Stimulated activated CD8-positive, alpha-beta memory T cell treated with anti-CD3 and anti-CD28 coated beads, Interleukin-4, amount 100 ng/mL, for 4 hours (primary cell): ENCODE measurements around the gene ABCB9.

Experiments used
- DNase-seq, 2 donors: peaks; one replicate each; pipeline ENCODE4 v3.0.0-alpha.2; 2020; ENCODE audit warnings: low read depth in 2 of 2, low spot score in 1 of 2

The ABCB9 gene

DNA sequence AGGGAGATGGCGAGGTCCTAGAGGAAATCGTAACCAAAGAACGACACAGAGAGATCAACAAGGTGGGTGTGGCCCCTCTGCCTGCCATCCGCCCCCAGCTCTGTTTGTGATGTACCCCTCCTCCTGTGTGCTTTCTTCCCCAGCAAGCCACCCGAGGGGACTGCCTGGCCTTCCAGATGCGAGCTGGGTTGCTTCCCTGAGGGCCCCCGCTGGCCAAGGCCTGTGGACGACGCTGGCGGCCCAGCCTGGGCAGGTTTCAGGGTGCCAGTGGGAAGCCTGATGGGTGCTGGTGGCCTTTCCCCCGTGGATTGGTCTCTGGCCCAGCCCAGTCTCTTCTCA lies 16.2 kb upstream of the ABCB9 start:
- DNase-seq, result no peak

DNA sequence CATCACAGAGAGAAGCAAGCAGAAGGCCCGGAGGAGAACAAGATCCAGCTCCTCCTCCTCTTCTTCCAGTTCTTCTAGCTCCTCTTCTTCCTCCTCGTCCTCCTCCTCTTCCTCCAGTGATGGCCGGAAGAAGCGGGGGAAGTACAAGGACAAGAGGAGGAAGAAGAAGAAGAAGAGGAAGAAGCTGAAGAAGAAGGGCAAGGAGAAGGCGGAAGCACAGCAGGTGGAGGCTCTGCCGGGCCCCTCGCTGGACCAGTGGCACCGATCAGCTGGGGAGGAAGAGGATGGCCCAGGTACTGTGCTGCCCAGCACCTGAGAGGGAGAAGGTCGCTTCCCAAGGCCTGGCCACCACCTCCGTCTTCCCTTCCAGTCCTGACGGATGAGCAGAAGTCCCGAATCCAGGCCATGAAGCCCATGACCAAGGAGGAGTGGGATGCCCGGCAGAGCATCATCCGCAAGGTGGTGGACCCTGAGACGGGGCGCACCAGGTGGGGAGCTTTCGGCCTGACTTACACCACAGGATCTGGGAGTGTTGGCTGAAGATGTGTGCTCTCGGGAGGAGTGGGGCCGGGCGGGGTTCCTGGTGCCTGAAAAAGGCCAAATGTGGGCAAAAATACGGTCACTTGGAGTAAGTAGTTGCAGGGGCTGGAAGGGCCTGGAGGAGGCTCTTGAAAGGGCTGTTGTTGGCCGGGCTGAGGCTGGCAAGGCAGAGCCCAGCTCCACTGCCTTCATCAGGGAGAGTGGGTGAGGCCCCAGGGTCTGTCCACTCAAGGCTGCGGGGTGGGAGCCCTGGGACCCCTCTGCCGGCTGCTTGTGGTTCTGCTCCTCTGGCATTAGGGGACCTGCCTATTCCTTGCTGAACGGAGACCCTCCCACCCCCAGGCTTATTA lies 15.6 kb upstream of the ABCB9 start:
- no peak for DNase-seq

DNA sequence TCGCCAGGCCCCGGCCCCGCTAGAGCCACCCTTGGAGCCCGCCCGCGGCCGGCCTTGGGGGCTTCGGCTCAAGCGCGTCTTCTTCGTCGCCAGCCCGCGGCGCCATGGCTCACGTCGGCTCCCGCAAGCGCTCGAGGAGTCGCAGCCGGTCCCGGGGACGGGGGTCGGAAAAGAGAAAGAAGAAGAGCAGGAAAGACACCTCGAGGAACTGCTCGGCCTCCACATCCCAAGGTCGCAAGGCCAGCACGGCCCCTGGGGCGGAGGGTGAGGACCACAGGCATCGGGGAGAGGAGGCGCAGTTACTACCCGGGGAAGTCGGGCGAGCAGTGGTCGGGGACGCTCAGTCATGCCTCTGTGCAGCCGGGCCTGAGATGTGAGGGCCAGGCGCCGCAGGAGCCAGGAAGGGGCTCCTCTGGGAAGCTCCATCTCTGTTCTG lies 14.8 kb upstream of the ABCB9 start:
- DNase-seq, result no peak

DNA sequence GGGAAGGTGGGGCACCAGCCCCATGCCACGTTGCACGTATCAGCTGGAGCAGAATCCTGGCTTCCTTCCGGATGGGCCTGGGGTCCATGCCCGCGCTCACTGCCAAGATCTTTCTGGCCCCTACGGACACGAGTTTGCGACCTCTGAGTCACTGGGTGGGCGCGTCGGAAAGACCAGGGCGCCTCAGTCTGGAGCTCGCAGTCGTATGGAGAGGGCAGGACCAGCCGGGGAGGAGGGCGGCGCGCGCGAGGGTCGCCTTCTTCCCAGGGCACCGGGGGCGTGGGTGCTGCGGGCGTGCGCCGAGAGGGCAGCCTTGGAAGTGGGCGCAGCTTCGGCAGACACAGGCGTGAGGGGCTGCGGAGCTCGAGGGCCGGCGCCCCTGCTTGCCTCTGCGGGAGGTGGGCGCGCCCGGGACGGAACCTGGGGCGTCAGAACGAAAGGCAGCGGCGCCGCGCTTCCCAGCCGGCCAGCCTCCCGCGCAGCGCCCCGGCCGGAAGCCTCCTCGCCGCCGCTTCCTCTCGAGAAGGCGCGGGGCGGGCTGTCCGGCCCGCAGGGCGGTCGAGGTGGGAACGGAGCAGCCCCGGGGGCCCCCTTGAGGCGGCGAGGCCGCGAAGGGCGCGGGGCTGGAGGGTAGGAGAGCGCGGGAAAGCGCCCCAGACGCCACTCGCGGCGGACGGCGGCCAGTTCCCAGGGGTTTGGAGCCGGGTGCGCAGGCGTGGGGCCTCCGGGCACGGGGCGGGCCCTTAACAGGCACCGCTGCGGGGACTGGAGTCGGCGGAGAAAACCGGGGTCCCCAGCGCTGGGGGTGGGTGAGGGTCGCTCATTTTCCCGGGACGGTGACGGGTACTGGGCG lies 14.1 kb upstream of the ABCB9 start, which contains the start of gene ARL6IP4:
Gene ARL6IP4, plus strand, starts transcription at position 499 of the 853 bp plus-strand sequence. CDS start 459 bp downstream, outside the sequence.
- peak; percentile 8 to 30 for DNase-seq

DNA sequence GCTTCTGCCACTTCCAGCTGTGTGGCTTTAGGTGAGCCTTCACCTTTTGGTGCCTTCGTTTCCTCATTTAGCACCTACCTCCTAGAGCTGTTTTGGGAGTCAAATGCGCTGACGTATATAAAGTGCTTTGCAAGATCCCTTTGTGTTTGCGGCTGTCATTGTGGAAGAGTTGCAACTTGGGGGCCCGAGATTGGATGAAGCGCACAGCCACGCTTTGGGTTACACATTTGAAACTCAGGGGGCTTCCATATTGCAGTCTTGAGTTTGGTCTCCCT lies 13.6 kb upstream of the ABCB9 start:
- no peak for DNase-seq

DNA sequence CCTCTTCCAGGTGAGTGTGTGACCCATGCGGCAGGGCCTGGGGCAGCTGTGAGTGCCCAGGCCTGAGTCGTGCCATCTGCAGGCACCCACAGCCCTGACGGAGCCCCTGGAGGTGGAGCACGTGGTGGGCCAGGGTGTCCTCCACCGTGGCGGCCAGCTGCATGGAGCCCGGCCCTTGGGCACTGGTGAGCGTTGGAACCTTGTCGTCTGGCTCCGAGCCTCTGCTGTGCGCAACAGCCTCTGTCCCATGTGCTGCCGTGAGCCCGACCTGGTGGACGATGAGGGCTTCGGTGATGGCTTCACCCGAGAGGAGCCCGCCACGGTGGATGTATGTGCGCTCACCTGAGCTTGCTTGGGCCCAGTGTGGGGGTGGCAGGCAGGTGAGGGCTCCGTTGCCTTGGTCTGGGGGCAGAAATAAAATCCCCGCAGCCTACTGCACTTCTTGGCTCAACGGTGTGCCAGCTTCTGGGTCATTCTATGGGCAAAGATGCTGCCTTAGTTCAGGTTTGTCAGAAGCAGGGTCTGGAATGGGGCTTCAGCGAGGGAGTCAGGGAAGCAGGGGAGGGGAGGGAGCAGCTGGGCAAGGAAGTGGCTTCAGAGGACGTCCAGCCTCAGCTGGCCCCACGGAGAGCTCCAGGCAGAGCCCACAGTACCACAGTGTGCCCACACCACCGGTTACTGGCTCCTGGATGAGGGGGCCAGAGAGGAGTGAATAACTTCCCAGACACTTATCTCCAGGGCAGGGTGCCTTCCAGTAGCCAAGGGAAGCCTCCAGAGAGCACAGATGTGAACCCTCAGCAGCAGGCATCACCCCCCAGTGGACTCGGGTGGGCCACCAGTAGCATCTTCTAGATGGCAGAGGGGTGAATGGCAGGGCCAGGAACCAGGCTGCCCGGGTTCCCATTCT lies 13.0 kb upstream of the ABCB9 start:
- no peak for DNase-seq

DNA sequence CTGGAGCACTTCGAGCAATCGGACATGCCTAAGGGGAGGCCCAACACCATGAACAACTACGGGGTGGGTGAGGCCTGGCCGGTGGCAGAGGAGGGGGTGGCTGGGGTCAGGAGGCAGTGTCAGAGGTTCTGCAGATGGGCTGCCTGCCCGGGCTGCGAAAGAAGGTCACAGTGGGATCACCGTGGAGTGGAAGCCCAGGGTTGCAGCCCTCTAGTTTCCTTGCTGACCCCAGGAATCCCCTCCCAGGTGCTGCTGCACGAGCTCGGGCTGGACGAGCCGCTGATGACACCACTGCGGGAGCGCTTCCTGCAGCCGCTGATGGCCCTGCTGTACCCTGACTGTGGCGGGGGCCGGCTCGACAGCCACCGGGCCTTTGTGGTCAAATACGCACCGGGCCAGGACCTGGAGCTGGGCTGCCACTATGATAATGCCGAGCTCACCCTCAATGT lies 12.3 kb upstream of the ABCB9 start:
- no peak for DNase-seq

DNA sequence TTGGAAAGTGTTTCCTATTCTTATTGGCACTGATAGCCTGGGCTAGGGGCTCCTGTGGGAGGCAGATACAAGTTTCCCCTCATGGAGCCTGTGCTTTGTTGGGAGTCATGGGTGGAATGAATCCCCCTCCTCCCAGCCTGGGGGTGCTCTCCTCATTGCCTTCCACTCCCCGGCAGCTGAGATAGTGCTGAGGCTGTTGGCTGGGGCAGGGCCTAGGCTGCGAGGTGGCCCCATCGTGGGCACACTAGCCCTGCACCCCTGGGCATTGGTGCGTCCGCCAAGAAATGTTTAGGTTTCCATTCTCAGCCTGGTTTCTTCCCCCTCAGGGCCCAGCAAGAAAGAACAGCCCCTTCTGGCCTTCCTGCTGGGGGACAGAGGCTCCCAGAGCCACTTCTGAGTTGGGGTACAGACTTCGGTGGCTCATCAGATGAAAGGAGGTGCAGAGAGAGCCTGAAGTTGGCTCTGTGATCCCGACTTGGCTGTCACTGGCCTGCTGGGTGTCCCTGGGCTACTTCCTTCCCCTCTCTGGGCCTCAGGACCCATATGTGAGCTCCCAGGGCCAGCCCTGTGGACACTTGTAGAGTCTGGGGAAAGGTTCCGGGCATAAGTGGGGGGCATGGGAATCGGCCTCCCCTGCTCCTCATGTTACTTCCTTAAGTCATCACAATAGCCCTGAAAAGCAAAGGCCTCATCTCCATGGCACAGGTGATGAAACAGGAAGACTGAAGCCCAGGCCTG lies 11.6 kb upstream of the ABCB9 start:
- DNase-seq, result no peak

DNA sequence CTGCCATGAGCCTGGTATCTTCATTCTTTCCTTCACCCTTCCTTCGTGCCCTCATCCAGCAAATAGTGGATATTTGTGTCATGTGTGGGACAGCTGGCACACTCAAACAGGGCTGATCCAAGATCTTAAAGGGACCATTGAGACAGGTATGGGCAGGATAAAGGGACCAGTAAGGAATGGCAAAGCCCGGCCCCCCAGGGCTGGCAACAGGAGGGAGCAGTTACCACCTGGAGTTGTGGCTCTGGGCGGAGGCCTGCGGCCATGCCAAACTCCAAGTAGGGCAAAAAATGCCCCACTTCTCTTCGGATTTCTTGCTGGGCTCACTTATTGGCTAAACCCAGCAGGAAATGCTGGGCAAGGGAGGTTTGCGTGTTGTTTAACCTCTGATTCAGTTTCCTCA lies 10.9 kb upstream of the ABCB9 start:
- no peak for DNase-seq

DNA sequence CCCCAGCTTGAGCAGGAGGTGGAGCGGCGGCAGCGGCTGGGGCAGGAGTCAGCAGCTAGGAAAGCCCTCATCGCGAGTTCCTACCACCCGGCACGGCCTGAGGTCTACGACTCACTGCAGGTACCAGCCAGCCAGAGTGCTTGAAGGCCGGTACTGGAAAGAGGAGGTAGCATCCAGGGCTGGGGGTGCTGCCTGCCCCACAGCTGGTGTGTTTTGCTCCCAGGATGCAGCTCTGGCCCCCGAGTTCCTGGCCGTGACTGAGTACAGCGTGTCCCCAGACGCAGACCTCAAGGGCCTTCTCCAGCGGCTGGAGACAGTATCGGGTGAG lies 10.3 kb upstream of the ABCB9 start:
- DNase-seq, result no peak

DNA sequence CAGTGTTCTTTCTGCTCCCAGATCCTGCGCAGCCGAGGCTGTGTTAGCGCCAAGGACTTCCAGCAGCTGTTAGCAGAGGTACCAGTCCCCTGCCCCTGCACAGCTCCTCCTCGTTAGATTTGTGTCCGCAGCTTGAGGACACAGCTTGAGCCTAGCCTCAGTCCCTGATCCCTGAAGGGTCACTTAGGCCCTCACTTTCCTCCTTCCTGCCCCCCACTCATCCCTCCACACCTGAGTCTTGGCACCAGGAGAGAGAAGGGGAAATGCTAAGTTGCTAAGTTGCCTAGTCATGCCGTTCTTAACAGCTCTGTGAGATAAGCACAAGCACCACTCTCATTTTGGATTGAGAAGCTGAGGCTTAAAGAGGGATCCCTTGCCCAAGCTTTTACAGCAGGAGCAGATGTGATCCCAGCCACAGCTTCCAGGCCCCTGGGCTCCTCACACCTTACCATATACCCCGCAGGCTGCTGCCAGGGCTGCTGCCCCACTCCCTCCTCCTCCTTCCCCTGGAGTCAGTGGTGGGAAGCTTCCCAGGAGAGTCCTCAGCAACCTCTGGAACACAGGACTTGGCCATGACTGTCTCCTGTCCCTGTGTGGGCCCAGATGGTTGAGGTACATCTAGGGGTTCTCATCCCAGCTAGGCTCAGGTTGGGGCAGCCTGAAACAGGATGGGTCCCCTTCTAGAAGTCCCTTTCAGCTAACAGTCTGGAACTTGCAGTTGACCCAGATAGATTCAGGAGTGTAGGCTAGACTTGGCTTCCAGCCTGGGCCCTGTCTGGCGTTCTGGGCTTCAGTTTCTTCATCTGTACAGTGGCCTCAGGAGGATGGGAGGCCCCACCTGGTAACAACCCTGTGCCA lies 9.8 kb upstream of the ABCB9 start:
- DNase-seq, result no peak

DNA sequence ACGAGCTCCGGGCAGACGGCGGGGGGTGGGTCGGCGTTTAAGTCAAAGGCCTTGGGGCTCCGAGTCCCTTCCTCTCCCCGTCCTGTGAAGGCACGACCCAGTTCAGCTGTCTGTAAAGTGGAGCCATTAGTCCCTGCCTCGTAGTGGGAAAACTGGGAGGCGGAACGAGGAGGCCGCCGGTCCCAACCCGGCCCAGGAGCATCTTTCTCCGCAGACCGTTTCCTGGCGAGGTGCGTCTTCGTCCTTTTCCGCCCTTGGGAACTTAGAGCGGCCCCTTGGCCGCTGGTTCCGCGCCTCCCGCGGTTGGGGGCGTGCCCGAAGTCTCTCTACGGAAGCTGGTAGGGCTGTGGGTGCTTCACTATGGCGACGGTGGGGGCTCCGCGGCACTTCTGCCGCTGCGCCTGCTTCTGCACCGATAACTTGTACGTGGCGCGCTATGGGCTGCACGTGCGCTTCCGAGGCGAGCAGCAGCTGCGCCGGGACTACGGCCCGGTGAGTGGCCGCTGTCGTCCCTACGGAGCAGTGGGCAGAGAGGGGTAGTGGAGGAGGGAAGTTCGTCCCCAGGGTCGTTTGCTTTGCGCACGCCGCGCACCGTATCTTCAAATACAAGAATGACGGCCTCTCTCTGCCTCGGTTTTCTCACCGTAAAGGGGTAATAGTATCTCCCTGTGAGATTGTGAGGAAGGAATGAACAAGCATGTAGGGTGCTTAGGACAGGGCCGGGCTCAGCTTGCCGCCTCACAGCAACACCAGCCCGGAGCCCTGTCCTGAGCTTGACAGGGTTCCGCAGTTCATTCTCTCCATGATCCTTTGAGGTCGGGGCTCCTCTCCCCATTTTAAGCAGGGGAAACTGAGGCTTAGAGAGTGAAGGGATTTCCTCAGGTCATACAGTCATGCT lies 8.9 kb upstream of the ABCB9 start, which contains the start of gene OGFOD2:
Gene OGFOD2, plus strand, starts transcription at position 353 of the 898 bp plus-strand sequence. Its CDS starts 8 bp downstream, at position 361.
- peak; percentile 79 to 88 for DNase-seq

DNA sequence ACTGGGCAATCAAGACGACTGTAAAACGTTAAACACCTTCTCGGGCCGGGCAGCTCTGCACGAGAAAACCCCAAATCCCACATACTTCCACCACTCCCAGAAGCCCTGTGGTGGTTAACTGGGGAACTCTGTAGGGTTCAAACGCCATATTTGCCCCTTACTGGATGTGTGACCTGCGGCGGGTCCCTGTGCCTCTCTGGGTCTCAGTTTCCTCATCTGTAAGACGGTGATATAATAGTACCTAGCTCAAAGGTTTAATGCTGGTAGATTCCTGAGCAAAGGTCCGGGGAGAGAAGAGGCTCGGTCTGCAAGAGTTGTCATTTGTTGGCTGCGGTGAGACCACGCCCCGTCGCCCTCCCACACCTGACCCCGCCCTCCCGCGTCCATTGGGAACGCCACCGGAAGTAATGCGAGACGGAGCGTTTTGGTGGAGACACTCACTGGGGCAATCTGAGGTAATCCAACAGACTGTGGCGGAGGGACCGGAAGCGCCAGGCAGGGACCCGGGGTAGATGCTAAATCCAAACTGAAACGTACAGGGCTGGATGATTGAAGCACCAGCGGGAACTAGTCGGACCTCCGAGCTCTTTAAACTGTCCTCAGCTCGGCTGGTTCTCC lies 8.1 kb upstream of the ABCB9 start:
- DNase-seq, result peak; percentile 96 to 100

DNA sequence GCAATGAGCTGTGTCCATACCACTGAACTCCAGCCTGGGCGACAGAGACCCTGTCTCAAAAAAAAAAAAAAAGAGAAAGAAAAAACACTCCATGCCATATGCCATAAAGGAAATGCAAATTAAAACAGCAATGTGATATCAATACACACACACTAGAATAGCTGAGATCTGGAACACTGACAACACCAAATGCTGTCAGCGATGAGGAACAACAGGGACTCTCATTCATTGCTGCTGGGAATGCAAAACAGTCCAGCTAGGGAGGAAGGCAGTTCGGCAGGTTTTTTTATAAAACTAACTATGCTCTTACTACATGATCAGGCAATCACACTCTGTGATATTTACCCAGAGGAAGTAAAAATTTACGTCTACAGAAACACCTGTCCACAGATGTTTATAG lies 3.4 kb upstream of the ABCB9 start:
- no peak for DNase-seq

DNA sequence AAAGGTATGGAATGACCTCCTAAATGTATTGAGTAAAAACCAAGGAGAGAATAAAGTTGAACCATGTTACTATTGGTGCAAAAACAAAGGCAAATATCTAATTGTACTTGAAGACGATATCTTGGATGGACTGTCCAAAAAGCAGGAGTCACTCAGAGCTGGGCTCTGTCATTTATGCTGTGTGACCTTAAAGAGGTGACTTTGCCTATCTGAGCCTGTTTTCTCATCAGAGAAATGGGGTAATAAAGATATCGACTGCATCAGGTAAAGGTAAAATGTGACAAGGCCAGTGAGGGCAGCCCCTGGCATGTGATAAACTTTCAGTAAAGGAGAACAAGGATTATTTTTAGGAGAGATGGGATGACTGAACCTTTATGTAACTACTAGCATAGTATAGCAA lies 1.8 kb upstream of the ABCB9 start:
- no peak for DNase-seq

DNA sequence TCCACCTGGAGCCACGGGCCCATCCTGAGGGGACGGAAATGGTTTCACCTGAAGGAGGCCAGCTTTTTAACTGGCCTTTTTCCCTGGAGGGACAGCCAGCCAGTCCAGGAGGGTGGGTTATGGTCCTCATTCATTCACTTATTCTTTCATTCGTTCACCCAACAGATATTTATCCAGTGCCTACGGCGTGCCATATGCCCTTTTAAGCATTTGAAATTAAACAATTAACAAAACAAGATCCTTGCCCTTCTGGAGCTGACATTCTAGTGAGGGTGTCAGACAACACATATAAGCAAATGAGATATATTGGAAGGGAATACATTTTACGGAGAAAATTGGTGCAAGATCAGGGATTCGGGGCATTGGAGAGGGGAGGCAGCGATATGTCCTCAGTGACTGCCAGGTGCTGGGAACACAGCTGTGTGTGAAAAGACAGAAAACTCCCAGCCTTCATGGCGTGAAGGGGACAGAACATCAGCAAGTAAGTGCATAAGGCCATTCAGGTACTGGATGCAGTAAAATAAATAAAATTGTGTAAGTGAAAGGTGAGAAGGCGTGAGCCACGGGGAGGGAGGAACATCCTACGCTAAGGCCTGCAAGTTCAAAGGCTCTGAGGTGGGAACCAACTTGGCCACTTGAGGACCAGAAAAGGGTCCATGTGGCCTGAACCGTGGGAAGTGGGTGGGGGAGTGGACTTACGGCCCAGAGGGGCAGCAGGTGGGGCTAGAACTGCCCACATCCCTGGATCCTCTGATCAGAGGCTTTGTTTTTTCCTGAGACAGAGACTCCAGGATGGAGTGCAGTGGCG lies 684 bp upstream of the ABCB9 start:
- DNase-seq, result no peak

DNA sequence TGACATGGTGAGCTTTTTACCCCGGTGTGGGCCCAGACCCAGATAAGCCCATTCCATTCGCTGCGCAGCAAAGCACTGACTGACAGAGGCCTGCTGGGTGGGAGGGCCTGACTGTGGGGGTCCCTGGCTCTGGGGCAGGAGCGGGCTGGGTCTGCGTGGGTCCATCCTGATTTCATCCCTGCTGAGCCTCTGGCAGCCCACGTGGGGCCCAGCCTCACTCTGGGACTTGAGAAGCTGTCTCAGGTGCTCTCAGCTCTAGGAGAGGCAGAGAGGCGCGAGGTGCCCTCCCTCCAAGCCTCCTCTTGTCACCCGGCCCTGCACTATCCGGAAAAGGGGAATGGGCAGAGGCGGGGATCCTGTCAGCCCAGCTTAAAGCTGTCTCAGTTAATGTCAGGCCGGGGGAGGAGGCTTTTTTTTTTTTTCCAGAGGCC lies 927 bp downstream of the ABCB9 start:
- no peak for DNase-seq
